HCT116 (cell line): ENCODE results near the gene CCDC69. TPM values are rescaled to one million over a fixed set of nuclear protein-coding genes. Genes with fewer than 3 reads are reported as not detected.

Experiments used
- ATAC-seq: fragments of 200-7000 bp; cut with Tn5 transposase; 2 replicates; pipeline ENCODE4 v1.9.1; 2020; ENCODE audit warnings: mild to moderate bottlenecking, moderate library complexity
- BruUV-seq: library from RNA; stranded (reverse); fragments of 400-500 nt; replicated peaks from 2 replicates; lab custom pipeline; 2021; lab: Mats Ljungman, UMichigan
- CTCF ChIA-PET: fragments of 300-600 bp; sonication (Branson Sonifier 250); formaldehyde crosslinking; loops from one replicate; lab custom pipeline; 2021; ENCODE audit warnings: antibody characterized with exemption; lab: Charles Lee
- POLR2A ChIA-PET: fragments of 300-600, 350-600 bp; sonication (Branson Sonifier 250); formaldehyde crosslinking; loops from one replicate; lab custom pipeline; 2021; ENCODE audit warnings: antibody characterized with exemption; lab: Charles Lee
- RAD21 ChIA-PET, 2 experiments: fragments of 300-600 bp; sonication (Branson Sonifier 250); formaldehyde crosslinking; loops; one replicate each; lab custom pipeline; 2023; ENCODE audit warnings: low total read pairs in 2 of 2; ENCODE audit not compliant: uncharacterized antibody in 2 of 2, unreplicated experiment in 2 of 2, low non-redundant PET in 1 of 2; lab: Charles Lee
- DNase-seq: peaks from one replicate; pipeline ENCODE4 v3.0.0-alpha.2; 2010; ENCODE audit warnings: low read depth, low spot score
- H2AFZ ChIP-seq: fragments of 200-600 bp; shearing (Covaris generic), sonication (generic); 2 replicates; pipeline ENCODE4 v1.6.1; 2017; ENCODE audit warnings: low read depth, mixed run types, mixed read lengths, antibody characterized with exemption, low read length; ENCODE audit not compliant: poor library complexity, severe bottlenecking
- H3K27ac ChIP-seq: 2 replicates; pipeline ENCODE4 v1.5.1; 2012; ENCODE audit warnings: low read depth, low read length
- H3K27me3 ChIP-seq: fragments of 200-600 bp; sonication (generic); 2 replicates; pipeline ENCODE4 v1.6.1; 2016; ENCODE audit warnings: mixed run types, low read length, mixed read lengths; ENCODE audit not compliant: insufficient read depth
- H3K36me3 ChIP-seq, 2 experiments: fragments of 200-500 bp in 1 of 2; fragments of 200-600 bp in 1 of 2; sonication (Bioruptor generic) in 1 of 2; sonication (generic) in 1 of 2; 2 replicates each; pipeline versions ENCODE4 v1.5.1 to v1.6.1; 2014 to 2016; ENCODE audit warnings: low read length in 2 of 2, inconsistent platforms in 1 of 2, mixed read lengths in 1 of 2, mixed run types in 1 of 2; ENCODE audit not compliant: insufficient read depth in 2 of 2, control insufficient read depth in 1 of 2
- H3K4me1 ChIP-seq, 2 experiments: fragments of 200-600 bp in 1 of 2; sonication (generic) in 1 of 2; 2 replicates each; pipeline versions ENCODE4 v1.5.1 to v1.6.1; 2012 to 2017; ENCODE audit warnings: low read length in 2 of 2, inconsistent platforms in 1 of 2, mild to moderate bottlenecking in 1 of 2, mixed read lengths in 1 of 2, mixed run types in 1 of 2, moderate library complexity in 1 of 2; ENCODE audit not compliant: insufficient read depth in 2 of 2, control insufficient read depth in 1 of 2
- H3K4me2 ChIP-seq: fragments of 200-600 bp; sonication (generic); 2 replicates; pipeline ENCODE4 v1.6.1; 2017; ENCODE audit warnings: mixed run types, low read length, mixed read lengths
- H3K4me3 ChIP-seq, 2 experiments: fragments of 200-600 bp in 1 of 2; sonication (generic) in 1 of 2; replicated peaks in 1 of 2; 2 replicates each; pipeline ENCODE4 v1.5.1; 2011 to 2016; ENCODE audit warnings: low read length in 2 of 2, control low read depth in 1 of 2, low read depth in 1 of 2, mild to moderate bottlenecking in 1 of 2, mixed read lengths in 1 of 2, mixed run types in 1 of 2
- H3K79me2 ChIP-seq: fragments of 200-600 bp; sonication (generic); 2 replicates; pipeline ENCODE4 v1.6.1; 2017; ENCODE audit warnings: mild to moderate bottlenecking, mixed run types, low read length, moderate library complexity, mixed read lengths; ENCODE audit not compliant: insufficient read depth
- H3K9ac ChIP-seq: fragments of 200-600 bp; sonication (generic); 2 replicates; pipeline ENCODE4 v1.6.1; 2016; ENCODE audit warnings: low read length, mixed read lengths
- H3K9me2 ChIP-seq: fragments of 200-600 bp; sonication (generic), shearing (Covaris generic); 2 replicates; pipeline ENCODE4 v1.6.1; 2017; ENCODE audit warnings: mixed run types, mild to moderate bottlenecking, moderate library complexity; ENCODE audit not compliant: insufficient read depth
- H3K9me3 ChIP-seq, 2 experiments: fragments of 200-500 bp in 1 of 2; fragments of 200-600 bp in 1 of 2; sonication (Bioruptor generic) in 1 of 2; sonication (generic) in 1 of 2; 2 replicates each; pipeline ENCODE4 v1.6.1; 2014 to 2017; ENCODE audit warnings: low read length in 2 of 2, mixed read lengths in 2 of 2, inconsistent platforms in 1 of 2, low read depth in 1 of 2, mild to moderate bottlenecking in 1 of 2, mixed run types in 1 of 2, moderate library complexity in 1 of 2; ENCODE audit not compliant: control insufficient read depth in 1 of 2, insufficient read depth in 1 of 2
- H4K20me1 ChIP-seq: fragments of 200-600 bp; sonication (generic), shearing (Covaris generic); 2 replicates; pipeline ENCODE4 v1.6.1; 2017; ENCODE audit warnings: mixed run types, mild to moderate bottlenecking, moderate library complexity; ENCODE audit not compliant: insufficient read depth
- ATF3 ChIP-seq: IDR thresholded peaks from 2 replicates; pipeline ENCODE4 v1.6.1; 2012
- EGR1 ChIP-seq: IDR thresholded peaks from 2 replicates; pipeline ENCODE4 v1.6.1; 2012; ENCODE audit warnings: low read depth
- ELF1 ChIP-seq: IDR thresholded peaks from 2 replicates; pipeline ENCODE4 v1.6.1; 2012; ENCODE audit warnings: low read depth, borderline replicate concordance
- FOSL1 ChIP-seq: IDR thresholded peaks from 2 replicates; pipeline ENCODE4 v1.6.1; 2012; ENCODE audit warnings: low read depth
- JUND ChIP-seq: IDR thresholded peaks from 2 replicates; pipeline ENCODE4 v1.6.1; 2012
- POLR2A ChIP-seq: IDR thresholded peaks from 2 replicates; pipeline ENCODE4 v1.7.0; 2011; ENCODE audit warnings: borderline replicate concordance; ENCODE audit not compliant: insufficient read depth, insufficient read length; ENCODE audit errors: extremely low read depth
- RAD21 ChIP-seq: IDR thresholded peaks from 2 replicates; pipeline ENCODE4 v1.6.1; 2012; ENCODE audit warnings: low read depth, mild to moderate bottlenecking
- SIN3A ChIP-seq: IDR thresholded peaks from 2 replicates; pipeline ENCODE4 v1.6.1; 2012; ENCODE audit warnings: low read depth
- SP1 ChIP-seq: IDR thresholded peaks from 2 replicates; pipeline ENCODE4 v1.6.1; 2012; ENCODE audit warnings: low read depth
- SRF ChIP-seq: IDR thresholded peaks from 2 replicates; pipeline ENCODE4 v1.6.1; 2012; ENCODE audit warnings: low read depth
- ZBTB33 ChIP-seq: IDR thresholded peaks from 2 replicates; pipeline ENCODE4 v1.6.1; 2011; ENCODE audit warnings: mild to moderate bottlenecking, low read length, moderate library complexity; ENCODE audit not compliant: insufficient replicate concordance; ENCODE audit errors: extremely low read depth
- ZFX ChIP-seq: fragments of 450-650 bp; IDR thresholded peaks from 2 replicates; pipeline ENCODE4 v1.6.1; 2017
- intact Hi-C: fragments of 100-400 bp; cut with micrococcal nuclease; formaldehyde crosslinking; loops from 2 replicates; pipeline ENCODE4 v1.10.0; 2022
- total RNA-seq: library from RNA; stranded (reverse); gene quantifications from one replicate; pipeline ENCODE4 v1.2.1, GENCODE V29; 2021; ENCODE audit not compliant: unreplicated experiment

Gene CCDC69
- total RNA-seq, 1 experiment from 2014 or later = 4.3 TPM

- TF ChIP-seq ATF3 = no peak
- TF ChIP-seq RAD21 = no peak
These were observed 11.5 kb downstream of the CCDC69 start (continued) for GRCh38 chr5:151212406-151212798.

GRCh38 chr5:151208481-151208914, 15.4 kb downstream of the CCDC69 start:
- CTCF ChIA-PET = no interaction called here
- DNase-seq = no peak
- no peaks in the 10 kb centered on the region for H3K36me3 ChIP-seq

More at GRCh38 chr5:151208481-151208914, 15.4 kb downstream of the CCDC69 start:
- POLR2A ChIA-PET = no interaction called here
- Histone ChIP-seq H3K27me3 (no peaks in the 10 kb centered on the region), H2AFZ (no peak overlapping the region), H3K9ac (no peak overlapping the region), H3K9me3 (no peaks in the 10 kb centered on the region), H3K4me1 (peaks cover 2% of the 10 kb centered on the region in 2 experiments), H3K27ac (no peak overlapping the region), H3K4me2 (no peak overlapping the region), H4K20me1 (no peaks in the 10 kb centered on the region), H3K9me2 (no peaks in the 10 kb centered on the region), H3K4me3 (no peak overlapping the region), H3K79me2 (no peaks in the 10 kb centered on the region)
- TF ChIP-seq POLR2A (no peak), SRF (no peak), ZFX (no peak), JUND (no peak), ELF1 (no peak), ZBTB33 (no peak), SIN3A (no peak), FOSL1 (no peak), SP1 (no peak), EGR1 (no peak)
- intact Hi-C loops = no loop called here
- no peak for ATAC-seq
- BruUV-seq = no TSS peak
- RAD21 ChIA-PET = no interaction called here
